ENCODE measurements around the gene BRD7.

BRD7 gene

DNA sequence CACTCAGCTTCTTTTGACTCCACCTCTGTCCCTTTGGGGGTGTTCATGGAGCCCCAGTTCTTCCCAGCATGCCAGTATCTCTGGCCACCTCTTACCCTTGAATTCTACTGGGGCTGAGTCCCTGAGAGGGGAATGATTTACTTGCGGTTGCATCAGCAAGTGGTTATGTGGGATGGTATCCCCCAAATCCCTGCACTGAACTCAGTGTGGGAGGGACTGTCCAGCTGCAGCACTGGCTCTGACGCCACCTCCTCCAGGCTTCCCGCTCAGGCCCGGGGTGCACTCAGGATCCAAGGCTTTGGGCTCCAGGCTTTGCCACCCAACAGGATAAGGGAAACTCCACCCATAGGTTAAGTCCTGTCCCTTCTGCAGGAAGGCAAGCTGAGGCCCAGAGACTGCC, 21.1 kb upstream of the BRD7 start:
- no peak for DNase-seq (ENCODE audit: low spot score)

DNA sequence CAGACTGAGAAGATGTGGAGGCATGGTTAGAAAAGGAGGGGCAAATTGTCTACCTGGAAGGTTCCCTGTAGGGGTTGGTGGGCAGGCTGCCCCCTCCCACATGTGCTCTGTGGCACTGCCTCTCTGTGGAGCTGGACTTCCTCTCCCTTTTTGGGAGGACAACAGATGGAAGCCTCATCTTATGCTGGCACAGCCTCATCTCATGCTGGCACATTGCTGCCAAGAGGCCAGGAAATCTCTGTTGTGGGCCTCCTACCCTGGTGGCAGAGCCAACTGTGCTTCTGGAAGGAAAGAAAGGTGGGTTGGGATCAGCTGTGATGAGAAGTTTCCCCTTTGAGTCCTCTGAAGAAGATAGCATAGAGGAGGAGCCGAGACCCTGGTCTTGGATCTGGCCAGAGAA, 19.7 kb upstream of the BRD7 start:
- no peak for DNase-seq (ENCODE audit: low spot score)

DNA sequence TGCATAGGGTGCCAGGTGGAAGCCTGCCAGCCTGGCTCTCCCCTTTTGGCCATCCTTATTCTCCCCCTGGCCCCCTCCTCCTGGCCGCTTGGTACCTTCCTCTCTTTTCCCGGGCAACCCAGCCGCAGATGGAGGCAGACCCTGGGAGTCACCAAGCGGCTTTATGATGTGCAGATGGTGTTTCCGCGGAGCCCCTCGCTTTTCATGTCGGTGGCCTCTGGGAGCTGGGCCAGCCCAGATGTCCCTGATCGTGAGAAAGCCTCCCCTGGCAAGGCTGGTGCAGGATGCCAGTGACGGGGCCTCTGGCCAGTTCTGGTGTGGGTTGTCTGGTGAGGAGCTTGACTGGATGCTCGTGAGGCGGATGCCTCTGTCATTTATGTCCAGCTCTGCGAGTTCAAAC, 18.0 kb upstream of the BRD7 start:
- DNase-seq (ENCODE audit: low spot score): no peak

DNA sequence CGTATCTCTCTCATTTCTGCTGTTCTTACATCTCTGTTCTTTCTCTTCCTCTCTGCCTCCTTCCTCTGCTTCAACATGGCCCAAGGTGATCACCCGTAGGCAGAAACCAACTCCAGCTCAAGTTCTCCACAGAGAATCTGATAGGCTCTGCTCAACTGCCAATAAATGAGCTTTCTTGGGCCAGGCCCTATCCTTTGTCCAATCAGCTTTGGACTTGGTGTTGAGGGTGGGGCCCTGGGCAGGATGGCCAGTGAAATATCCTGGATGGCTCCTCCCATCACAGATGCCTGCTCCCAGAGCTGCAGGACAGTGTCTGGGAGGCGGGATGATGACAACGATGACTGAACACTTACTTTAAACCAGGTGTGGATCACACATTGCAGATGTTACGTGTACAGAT, 17.4 kb upstream of the BRD7 start:
- DNase-seq (ENCODE audit: low spot score): no peak

DNA sequence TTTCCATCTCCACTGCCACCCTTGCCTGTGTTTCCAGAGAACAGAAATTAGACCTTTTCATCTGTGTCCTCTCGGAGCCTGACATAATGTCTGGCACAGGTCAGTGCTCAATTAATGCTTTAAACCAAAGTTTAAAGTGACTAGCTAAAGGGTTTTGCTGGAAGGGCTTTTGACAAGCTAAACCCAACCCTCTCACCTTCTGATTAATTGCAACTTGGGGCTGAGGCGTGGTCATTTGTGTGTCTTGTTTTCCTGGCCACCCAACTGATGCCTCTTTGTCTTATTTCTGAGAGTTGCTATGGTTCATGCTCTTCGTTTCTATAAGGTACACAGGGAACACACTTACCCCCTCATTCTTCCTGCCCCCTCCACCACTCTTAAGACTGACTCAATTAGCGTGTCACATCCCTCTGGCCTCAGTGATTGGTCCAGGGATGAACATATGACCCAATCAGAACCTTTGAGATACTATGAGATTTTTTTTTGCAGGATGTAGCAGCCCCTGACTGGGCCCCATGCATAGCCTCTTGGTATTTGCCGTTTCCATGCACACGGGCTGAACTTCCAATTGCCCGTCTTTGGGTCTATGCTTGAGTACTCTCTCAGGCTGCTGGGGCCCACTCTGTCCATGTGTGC, 15.8 kb upstream of the BRD7 start:
- DNase-seq (ENCODE audit: low spot score): no peak

GRCh38 chr16:50381679-50382440, 13.1 kb upstream of the BRD7 start:
- no peak for DNase-seq (ENCODE audit: low spot score)

- no peak for DNase-seq (ENCODE audit: low spot score)
Measured at GRCh38 chr16:50378417-50378816, 9.6 kb upstream of the BRD7 start.

DNA sequence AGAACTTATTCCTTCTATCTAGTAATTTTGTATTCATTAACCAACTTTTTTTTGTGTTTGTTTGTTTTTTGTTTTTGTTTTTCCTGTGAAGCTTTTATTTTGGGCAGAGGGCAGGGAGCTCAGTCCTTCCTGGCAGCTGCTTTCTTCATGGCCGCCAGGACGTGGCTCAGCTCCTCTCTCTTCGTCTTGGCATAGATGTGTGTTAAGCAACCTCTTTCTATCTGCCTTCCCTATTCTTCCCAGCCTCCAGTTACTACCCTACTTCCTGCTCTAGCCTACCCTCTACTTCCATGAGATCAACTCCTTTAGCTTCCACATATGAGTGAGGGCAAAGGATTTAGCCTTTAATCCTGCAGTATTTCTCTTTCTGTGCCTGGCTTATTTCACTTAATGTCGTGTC, 8.2 kb upstream of the BRD7 start:
- no peak for DNase-seq (ENCODE audit: low spot score)

DNA sequence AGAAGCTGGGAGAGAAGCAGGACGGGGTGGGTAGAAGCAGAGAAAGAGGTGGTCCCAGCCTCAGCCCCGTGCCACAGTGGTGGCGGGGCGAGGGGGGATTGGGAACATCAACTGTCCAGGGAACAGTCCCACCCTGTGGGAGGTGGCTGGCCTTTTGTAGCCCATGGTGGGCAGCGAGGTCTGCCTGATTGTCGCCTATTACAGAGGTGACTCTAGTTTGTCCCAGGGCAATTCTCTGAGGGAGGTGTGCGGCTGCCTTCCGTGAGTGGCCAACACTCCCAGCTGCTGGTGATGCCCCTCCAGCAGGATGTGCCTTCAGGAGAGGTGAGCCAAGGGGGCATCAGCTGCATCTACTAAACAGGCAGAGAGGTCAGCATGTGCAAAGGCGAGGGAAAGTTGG, 5.0 kb upstream of the BRD7 start:
- DNase-seq (ENCODE audit: low spot score): no peak

- no peak for DNase-seq (ENCODE audit: low spot score)
Measured at GRCh38 chr16:50373345-50373701, 4.5 kb upstream of the BRD7 start.

DNA sequence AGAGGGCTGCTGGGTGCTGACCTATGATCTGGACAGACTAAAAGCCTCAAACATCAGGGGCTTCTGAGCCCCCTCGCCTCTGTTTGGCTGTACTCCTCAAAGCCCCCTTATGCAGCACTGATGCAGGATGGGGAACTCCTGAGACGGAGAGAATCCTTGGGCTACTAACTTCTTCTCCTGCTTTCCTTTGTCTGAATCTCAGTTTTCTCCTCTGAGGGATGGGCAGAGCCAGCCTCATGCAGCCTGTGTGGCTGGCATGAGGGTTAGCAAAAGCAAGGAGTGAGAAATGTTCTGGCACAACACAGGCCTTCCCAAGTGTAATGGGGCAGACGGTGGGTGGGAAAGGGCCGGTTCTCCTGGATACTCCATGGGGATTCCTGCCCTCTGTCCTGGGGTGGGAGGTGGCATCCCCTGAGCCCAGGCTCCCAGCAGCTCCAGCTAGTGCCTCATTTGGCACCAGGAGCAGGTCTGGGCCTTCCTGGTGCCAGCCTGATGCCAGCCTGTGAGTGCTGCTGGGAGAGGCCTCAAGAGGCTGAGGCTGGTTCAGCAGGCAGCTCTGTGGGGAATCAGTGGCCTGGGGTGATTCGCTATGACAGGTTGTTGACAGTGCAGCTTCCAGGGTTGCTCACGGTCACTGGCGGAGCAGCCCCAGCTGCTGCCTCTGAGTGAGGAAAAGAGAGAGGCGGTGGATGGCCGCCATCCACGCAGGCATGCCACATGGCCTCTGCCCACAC, 4.0 kb upstream of the BRD7 start:
- DNase-seq (ENCODE audit: low spot score): no peak

- no peak for DNase-seq (ENCODE audit: low spot score)
Measured at GRCh38 chr16:50371936-50372595, 3.3 kb upstream of the BRD7 start.

- no peak for DNase-seq (ENCODE audit: low spot score)
Measured at GRCh38 chr16:50371036-50371716, 2.4 kb upstream of the BRD7 start.

GRCh38 chr16:50369133-50369804, 481 bp upstream of the BRD7 start:
- DNase-seq (ENCODE audit: low spot score): peak; percentile 6

- no peak for DNase-seq (ENCODE audit: low spot score)
Measured at GRCh38 chr16:50367777-50368409, 895 bp downstream of the BRD7 start.

DNA sequence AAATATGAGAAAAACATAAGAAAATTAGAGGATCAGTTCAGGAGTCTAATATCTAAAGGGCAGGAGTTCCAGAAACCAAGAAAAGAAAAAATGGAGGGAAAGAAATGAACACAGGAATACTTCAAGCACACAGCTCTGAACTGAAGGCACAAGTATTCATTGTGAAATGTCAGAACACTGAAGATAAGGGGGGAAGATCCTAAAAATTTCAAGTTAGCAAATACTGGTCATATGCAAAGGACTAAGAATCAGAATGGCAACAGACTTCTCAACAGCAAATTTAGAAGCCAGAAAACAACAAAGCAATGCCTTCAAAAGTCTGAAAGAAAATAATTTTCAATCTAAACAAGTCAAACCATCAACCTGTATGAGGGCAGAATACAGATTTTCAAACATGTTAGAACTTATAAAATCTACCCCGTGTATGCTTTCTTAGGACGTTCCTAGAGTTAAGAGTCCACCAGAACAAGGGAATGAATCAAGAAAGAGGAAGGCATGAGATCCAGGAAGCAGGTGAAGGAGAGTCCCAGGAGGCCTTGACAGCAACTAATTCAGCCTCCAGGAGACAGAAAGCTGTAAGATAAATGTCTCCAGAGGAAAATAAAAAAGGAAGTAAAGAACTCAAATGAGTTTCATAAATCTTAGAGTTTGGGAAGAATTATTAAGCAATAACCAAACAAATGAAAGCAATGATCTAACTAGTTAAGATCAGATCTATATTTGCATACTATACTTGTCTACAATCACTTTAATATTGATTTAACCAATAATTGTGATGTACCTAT, 2.8 kb downstream of the BRD7 start:
- DNase-seq (ENCODE audit: low spot score): no peak

DNA sequence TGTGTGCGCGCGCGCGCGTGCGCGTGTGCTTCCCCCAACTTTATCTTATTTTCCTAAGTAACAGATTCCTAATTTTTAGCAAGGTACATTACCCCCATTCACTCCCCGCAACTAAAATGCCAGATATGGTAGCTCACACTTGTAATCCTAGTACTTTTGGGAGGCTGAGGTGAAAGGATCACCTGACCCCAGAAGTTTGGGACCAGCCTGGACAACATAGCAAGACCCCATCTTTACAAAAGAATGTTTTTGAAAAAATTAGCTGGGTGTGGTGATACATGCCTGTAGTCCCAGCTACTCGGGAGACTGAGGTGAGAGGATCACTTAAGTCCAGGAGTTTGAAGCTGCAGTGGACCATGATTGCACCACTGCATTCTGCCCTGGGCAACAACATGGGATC, 5.1 kb downstream of the BRD7 start:
- DNase-seq (ENCODE audit: low spot score): no peak

DNA sequence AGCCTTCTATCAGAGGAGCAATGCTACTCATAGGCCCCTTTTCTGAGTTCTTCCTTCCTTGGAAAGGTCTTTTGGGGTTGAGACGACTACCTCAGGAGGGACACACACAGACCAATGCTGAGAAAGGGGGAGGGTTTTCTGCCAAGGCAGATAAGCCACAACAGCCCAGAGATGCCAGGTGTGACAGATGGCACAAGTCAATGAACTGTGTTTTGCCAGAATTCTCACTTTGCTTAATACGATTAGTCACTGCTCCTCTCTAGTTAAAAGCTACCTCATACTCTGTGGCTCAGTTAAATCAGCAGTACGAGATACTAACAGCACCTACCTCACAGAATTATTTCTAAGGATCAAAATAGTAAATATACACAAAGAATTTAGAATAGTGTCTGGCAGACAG, 8.0 kb downstream of the BRD7 start:
- DNase-seq (ENCODE audit: low spot score): no peak

- DNase-seq (ENCODE audit: low spot score): no peak
Measured at GRCh38 chr16:50360033-50360778, 8.6 kb downstream of the BRD7 start.

GRCh38 chr16:50359626-50360025, 9.2 kb downstream of the BRD7 start:
- no peak for DNase-seq (ENCODE audit: low spot score)

Measured in CD4-positive, alpha-beta T cell treated with Interleukin-2 at 100 ng/mL for 4 hours (primary cell).